HG03045 (cell line): ENCODE results near the gene ERICH3.
A peak's percentile ranks its signal among the peaks of the same experiment; 100 is the strongest.

Experiments
- ATAC-seq: cut with Tn5 transposase; IDR thresholded peaks from one replicate; pipeline ENCODE4 v1.9.1; 2021; ENCODE audit warnings: mild to moderate bottlenecking, moderate library complexity; ENCODE audit not compliant: unreplicated experiment

The ERICH3 gene

GRCh38 chr1:74673351-74674111 is at the start of gene ERICH3:
Gene ERICH3, minus strand, starts transcription at chr1:74673792. Its CDS starts 273 bp downstream, at chr1:74673519.
- no peak for ATAC-seq

- no peak for ATAC-seq
Measured at GRCh38 chr1:74717626-74718025, 44.0 kb upstream of the ERICH3 start.

- no peak for ATAC-seq
Measured at GRCh38 chr1:74716822-74717221, 43.2 kb upstream of the ERICH3 start.

- ATAC-seq: no peak
Measured at GRCh38 chr1:74715806-74716205, 42.2 kb upstream of the ERICH3 start.

- ATAC-seq: peak; percentile 43
Measured at GRCh38 chr1:74715236-74715502, 41.6 kb upstream of the ERICH3 start.

GRCh38 chr1:74714429-74715235 is 41.0 kb upstream of the ERICH3 start:
- ATAC-seq: peak; percentile 61

GRCh38 chr1:74713849-74714248 is 40.3 kb upstream of the ERICH3 start:
- ATAC-seq: no peak

- ATAC-seq: no peak
Measured at GRCh38 chr1:74712881-74713280, 39.3 kb upstream of the ERICH3 start.

GRCh38 chr1:74703386-74704182 is 30.0 kb upstream of the ERICH3 start:
- ATAC-seq: no peak

- ATAC-seq: no peak
Measured at GRCh38 chr1:74699331-74699730, 25.7 kb upstream of the ERICH3 start.

GRCh38 chr1:74697832-74698231 is 24.2 kb upstream of the ERICH3 start:
- ATAC-seq: no peak

- ATAC-seq: no peak
Measured at GRCh38 chr1:74693473-74693872, 19.9 kb upstream of the ERICH3 start.

- ATAC-seq: no peak
Measured at GRCh38 chr1:74690909-74691308, 17.3 kb upstream of the ERICH3 start.

- ATAC-seq: no peak
Measured at GRCh38 chr1:74690364-74690696, 16.7 kb upstream of the ERICH3 start.

- ATAC-seq: peak; percentile 57
Measured at GRCh38 chr1:74689621-74690363, 16.2 kb upstream of the ERICH3 start.

GRCh38 chr1:74686928-74687327 is 13.3 kb upstream of the ERICH3 start:
- no peak for ATAC-seq

- no peak for ATAC-seq
Measured at GRCh38 chr1:74684301-74684700, 10.7 kb upstream of the ERICH3 start.

GRCh38 chr1:74683656-74684055 is 10.1 kb upstream of the ERICH3 start:
- no peak for ATAC-seq

GRCh38 chr1:74681851-74682250 is 8.3 kb upstream of the ERICH3 start:
- no peak for ATAC-seq

- ATAC-seq: peak; percentile 76
Measured at GRCh38 chr1:74681449-74681848, 7.9 kb upstream of the ERICH3 start.

GRCh38 chr1:74681001-74681400 is 7.4 kb upstream of the ERICH3 start:
- ATAC-seq: peak; percentile 42
